Activated CD4-positive, alpha-beta T cell treated with anti-CD3 and anti-CD28 coated beads, Interleukin-2, amount 10 ng/mL, durations not matched to agents 7 days and 5 days (primary cell): ENCODE data around the gene UTP14C. TPM values are rescaled to one million over a fixed set of nuclear protein-coding genes. Genes with fewer than 3 reads are reported as not detected.

Source experiments
- CTCF ChIA-PET: fragments of 350-600 bp; sonication (Branson Sonifier 250); formaldehyde crosslinking; loops from one replicate; lab custom pipeline; 2021; ENCODE audit warnings: antibody characterized with exemption; lab: Charles Lee
- POLR2A ChIA-PET: fragments of 350-600 bp; sonication (Branson Sonifier 250); formaldehyde crosslinking; loops from one replicate; lab custom pipeline; 2021; ENCODE audit warnings: antibody characterized with exemption; lab: Charles Lee
- DNase-seq: peaks from one replicate; pipeline ENCODE4 v3.0.0-alpha.2; 2020
- H3K27ac Mint-ChIP-seq: one replicate; pipeline ENCODE4 v1.8.0; 2021; ENCODE audit warnings: mild to moderate bottlenecking, moderate library complexity, mixed read lengths
- H3K27me3 Mint-ChIP-seq: one replicate; pipeline ENCODE4 v1.8.0; 2021; ENCODE audit warnings: mixed read lengths
- H3K36me3 Mint-ChIP-seq: one replicate; pipeline ENCODE4 v1.8.0; 2021; ENCODE audit warnings: low read depth, mixed read lengths
- H3K4me1 Mint-ChIP-seq: one replicate; pipeline ENCODE4 v1.8.0; 2021; ENCODE audit warnings: mixed read lengths
- H3K4me3 Mint-ChIP-seq: one replicate; pipeline ENCODE4 v1.8.0; 2021; ENCODE audit warnings: mild to moderate bottlenecking, moderate library complexity, mixed read lengths
- H3K9me3 Mint-ChIP-seq: one replicate; pipeline ENCODE4 v1.8.0; 2021; ENCODE audit warnings: mixed read lengths
- total RNA-seq, 2 experiments: library from RNA; stranded (reverse); gene quantifications; one replicate each; pipeline ENCODE4 v1.2.3, GENCODE V29; 2021

UTP14C gene
- total RNA-seq, 2 experiments from 2014 or later, result 11.7 to 12.9 TPM

DNA sequence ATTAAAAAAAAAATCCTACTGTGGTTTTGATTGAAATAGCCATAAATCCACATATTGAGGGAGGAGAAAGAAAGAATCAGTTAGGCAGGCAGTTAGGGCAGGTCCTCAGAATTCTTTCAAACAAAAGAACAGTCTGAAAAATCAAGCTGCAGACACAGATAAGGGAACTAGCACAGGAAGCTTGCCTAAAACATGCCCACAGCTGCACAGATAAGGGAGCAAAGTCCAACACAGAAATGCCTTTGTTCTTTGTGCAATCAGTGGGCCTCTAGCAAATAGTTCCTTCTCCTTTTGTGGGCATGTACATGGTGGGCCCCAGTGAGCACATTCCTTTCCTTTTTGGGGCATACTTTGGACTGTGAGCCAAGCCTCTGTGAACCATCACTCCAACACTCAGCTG lies 42.7 kb downstream of the UTP14C start:
- DNase-seq, result no peak
- H3K27ac Mint-ChIP-seq, result no peak overlapping the region
- ChIA-PET CTCF (no interaction called here), POLR2A (no interaction called here)
- H3K27me3 Mint-ChIP-seq, result peaks cover 12% of the 10 kb centered on the region
- H3K4me3 Mint-ChIP-seq, result no peak overlapping the region
- H3K4me1 Mint-ChIP-seq, result peaks cover 16% of the 10 kb centered on the region
- H3K9me3 Mint-ChIP-seq, result peaks cover 31% of the 10 kb centered on the region
- no peaks in the 10 kb centered on the region for H3K36me3 Mint-ChIP-seq

DNA sequence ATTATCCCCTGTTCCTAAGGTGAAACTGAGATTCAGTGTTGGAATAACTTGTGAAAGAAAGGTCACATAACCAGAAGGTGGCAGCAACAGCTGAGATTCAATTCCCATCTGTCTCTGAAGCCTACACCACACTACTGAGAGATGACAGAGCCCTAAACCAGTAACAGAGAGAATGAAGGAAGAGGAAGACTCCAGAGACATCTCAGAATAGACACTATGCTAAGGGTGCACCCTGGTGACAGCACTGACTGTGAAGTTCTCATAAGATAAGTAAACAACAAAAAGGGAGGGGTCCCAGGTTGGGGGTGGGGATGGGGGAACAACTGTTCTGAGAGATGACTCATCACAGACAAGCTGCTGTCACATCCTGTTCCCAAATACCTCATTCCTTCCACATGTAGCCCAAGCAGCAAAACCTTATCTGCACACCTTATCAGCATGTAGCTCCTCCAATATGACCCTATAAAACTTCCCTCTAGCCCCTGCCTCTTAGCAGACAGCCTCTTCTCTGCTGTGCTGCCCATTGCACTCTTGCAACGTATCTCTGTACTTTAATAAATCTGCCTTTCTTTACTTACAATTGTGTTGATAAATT lies 46.5 kb downstream of the UTP14C start:
- DNase-seq, result peak; percentile 34
- Mint-ChIP-seq H3K27me3 (peaks cover 33% of the 10 kb centered on the region), H3K4me1 (peaks cover 16% of the 10 kb centered on the region), H3K36me3 (no peaks in the 10 kb centered on the region), H3K27ac (no peak overlapping the region), H3K9me3 (peaks cover 19% of the 10 kb centered on the region), H3K4me3 (no peak overlapping the region)
- POLR2A ChIA-PET, result no interaction called here
- CTCF ChIA-PET, result no interaction called here

Other genes starting within 250 kb of the UTP14C start
- 1 to 10 TPM; 9.5 to 9.7 TPM for gene DHRS12, start 220.5 kb upstream of the UTP14C start, total RNA-seq
- gene TMEM272, start 179.5 kb upstream of the UTP14C start, total RNA-seq, result 1 to 10 TPM; 1.3 to 1.5 TPM
- gene CCDC70, start 162.7 kb upstream of the UTP14C start, total RNA-seq, result not detected
- under 1 TPM; 0.62 to 0.74 TPM for gene ATP7B, start 13.2 kb upstream of the UTP14C start, total RNA-seq
- gene ALG11, start 12.3 kb upstream of the UTP14C start, total RNA-seq, result 10 to 100 TPM; 31.1 to 31.7 TPM
- gene NEK5, start 104.4 kb downstream of the UTP14C start, total RNA-seq, result not detected
- 1 to 10 TPM; 3.7 to 5.1 TPM for gene NEK3, start 134.9 kb downstream of the UTP14C start, total RNA-seq